ENCODE results near the gene MTMR8.

The MTMR8 gene

GRCh38 chrX:64313624-64314023, 81.6 kb downstream of the MTMR8 start:
- no peaks in the 10 kb centered on the region for H3K36me3 ChIP-seq
- no peaks in the 10 kb centered on the region for H3K9me3 ChIP-seq
- no peak overlapping the region for H3K27ac ChIP-seq
- no peaks in the 10 kb centered on the region for H3K27me3 ChIP-seq
- H3K4me1 ChIP-seq (ENCODE audit: control insufficient read depth in 1 of 2, insufficient read depth in 1 of 2, low read depth in 1 of 2, low read length in 1 of 2), result no peaks in the 10 kb centered on the region
- no peak overlapping the region for H3K4me3 ChIP-seq (ENCODE audit: low read depth in 1 of 2, low read length in 1 of 2)
- TF ChIP-seq, protein P1, sequence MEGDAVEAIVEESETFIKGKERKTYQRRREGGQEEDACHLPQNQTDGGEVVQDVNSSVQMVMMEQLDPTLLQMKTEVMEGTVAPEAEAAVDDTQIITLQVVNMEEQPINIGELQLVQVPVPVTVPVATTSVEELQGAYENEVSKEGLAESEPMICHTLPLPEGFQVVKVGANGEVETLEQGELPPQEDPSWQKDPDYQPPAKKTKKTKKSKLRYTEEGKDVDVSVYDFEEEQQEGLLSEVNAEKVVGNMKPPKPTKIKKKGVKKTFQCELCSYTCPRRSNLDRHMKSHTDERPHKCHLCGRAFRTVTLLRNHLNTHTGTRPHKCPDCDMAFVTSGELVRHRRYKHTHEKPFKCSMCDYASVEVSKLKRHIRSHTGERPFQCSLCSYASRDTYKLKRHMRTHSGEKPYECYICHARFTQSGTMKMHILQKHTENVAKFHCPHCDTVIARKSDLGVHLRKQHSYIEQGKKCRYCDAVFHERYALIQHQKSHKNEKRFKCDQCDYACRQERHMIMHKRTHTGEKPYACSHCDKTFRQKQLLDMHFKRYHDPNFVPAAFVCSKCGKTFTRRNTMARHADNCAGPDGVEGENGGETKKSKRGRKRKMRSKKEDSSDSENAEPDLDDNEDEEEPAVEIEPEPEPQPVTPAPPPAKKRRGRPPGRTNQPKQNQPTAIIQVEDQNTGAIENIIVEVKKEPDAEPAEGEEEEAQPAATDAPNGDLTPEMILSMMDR (IDR thresholded peaks at IDR 0.05), result no peak

- no peak overlapping the region for H3K27ac ChIP-seq
- no peaks in the 10 kb centered on the region for H3K36me3 ChIP-seq
- TF ChIP-seq, protein P1 (IDR thresholded peaks at IDR 0.05), result no peak
- H3K4me3 ChIP-seq (ENCODE audit: low read depth in 1 of 2, low read length in 1 of 2), result no peak overlapping the region
- H3K9me3 ChIP-seq, result no peaks in the 10 kb centered on the region
- H3K27me3 ChIP-seq, result no peaks in the 10 kb centered on the region
- no peaks in the 10 kb centered on the region for H3K4me1 ChIP-seq (ENCODE audit: control insufficient read depth in 1 of 2, insufficient read depth in 1 of 2, low read depth in 1 of 2, low read length in 1 of 2)
Measured at GRCh38 chrX:64306712-64307111, 88.5 kb downstream of the MTMR8 start.

DNA sequence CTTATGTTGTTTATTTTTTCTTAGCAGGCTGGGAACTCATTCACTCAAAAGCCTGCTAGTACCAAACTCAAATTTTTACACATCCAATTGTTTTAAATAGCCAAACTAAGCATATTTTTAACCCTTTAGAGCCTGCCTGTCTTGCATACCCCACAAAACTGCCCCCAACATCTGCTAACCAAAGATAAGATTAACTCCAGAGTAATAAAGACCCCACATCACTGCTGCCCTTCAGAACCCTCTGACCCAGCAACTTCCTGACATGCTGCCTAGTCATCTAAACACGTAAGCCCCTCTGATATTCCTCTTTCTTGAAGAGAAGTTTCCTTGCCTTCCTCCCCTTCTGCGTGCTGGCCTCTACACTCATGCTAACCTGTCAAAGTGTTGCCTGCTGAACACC, 104.1 kb downstream of the MTMR8 start:
- H3K4me3 ChIP-seq (ENCODE audit: low read depth in 1 of 2, low read length in 1 of 2), result no peak overlapping the region
- H3K36me3 ChIP-seq, result no peaks in the 10 kb centered on the region
- no peaks in the 10 kb centered on the region for H3K9me3 ChIP-seq
- no peak overlapping the region for H3K27ac ChIP-seq
- H3K27me3 ChIP-seq, result no peaks in the 10 kb centered on the region
- H3K4me1 ChIP-seq (ENCODE audit: control insufficient read depth in 1 of 2, insufficient read depth in 1 of 2, low read depth in 1 of 2, low read length in 1 of 2), result no peaks in the 10 kb centered on the region
- TF ChIP-seq, protein P1 (IDR thresholded peaks at IDR 0.05), result no peak

DNA sequence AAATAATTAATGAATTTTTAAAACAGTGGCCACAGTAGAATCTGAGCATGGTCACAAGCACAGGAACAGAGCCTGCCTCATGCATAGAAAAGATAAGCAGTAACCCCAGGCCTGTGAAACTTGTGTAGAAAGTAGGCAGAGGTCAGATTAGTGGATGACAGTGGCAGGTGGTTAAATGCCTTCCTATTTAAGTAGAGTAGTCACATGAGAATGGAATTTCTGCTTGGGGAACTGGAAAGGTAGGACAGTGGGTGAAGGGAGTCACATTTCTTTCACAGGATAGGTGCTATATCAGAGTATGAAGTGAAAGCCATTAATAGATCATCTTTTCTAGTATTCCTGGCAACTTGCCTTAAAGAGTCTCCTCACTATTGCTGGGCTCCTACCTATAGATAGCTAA, 130.0 kb downstream of the MTMR8 start:
- Histone ChIP-seq H3K9me3 (no peaks in the 10 kb centered on the region), H3K27ac (no peak overlapping the region), H3K36me3 (no peaks in the 10 kb centered on the region), H3K4me1 (ENCODE audit: control insufficient read depth in 1 of 2, insufficient read depth in 1 of 2, low read depth in 1 of 2, low read length in 1 of 2) (no peaks in the 10 kb centered on the region), H3K4me3 (ENCODE audit: low read depth in 1 of 2, low read length in 1 of 2) (no peak overlapping the region), H3K27me3 (no peaks in the 10 kb centered on the region)
- TF ChIP-seq, protein P1 (IDR thresholded peaks at IDR 0.05), result no peak

GRCh38 chrX:64230123-64230970, 164.9 kb downstream of the MTMR8 start, which contains the start of gene ASB12:
ASB12 (minus strand) TSS chrX:64230607; CDS start chrX:64225650, 4,957 bp downstream.
- Histone ChIP-seq H3K4me3 (ENCODE audit: low read depth in 1 of 2, low read length in 1 of 2) (no peak within 1 kb of the TSS), H3K4me1 (ENCODE audit: control insufficient read depth in 1 of 2, insufficient read depth in 1 of 2, low read depth in 1 of 2, low read length in 1 of 2) (no peaks in the 10 kb centered on the region), H3K9me3 (no peaks in the 10 kb centered on the region), H3K27me3 (no peaks in the 10 kb centered on the region), H3K36me3 (no peaks in the 10 kb centered on the region), H3K27ac (no peak within 1 kb of the TSS)
- TF ChIP-seq, protein P1 (IDR thresholded peaks at IDR 0.05), result no peak

Measured in neutrophil (primary cell).